ENCODE measurements around the gene STX16.
A peak's percentile ranks its signal among the peaks of the same experiment; 100 is the strongest.

Gene STX16

GRCh38 chr20:58652606-58653294 lies 1.7 kb downstream of the STX16 start:
- DNase-seq (ENCODE audit: low read depth, low spot score), result peak; percentile 32

- no peak for DNase-seq (ENCODE audit: low read depth, low spot score)
Measured at GRCh38 chr20:58654337-58654736, 3.3 kb downstream of the STX16 start.

DNA sequence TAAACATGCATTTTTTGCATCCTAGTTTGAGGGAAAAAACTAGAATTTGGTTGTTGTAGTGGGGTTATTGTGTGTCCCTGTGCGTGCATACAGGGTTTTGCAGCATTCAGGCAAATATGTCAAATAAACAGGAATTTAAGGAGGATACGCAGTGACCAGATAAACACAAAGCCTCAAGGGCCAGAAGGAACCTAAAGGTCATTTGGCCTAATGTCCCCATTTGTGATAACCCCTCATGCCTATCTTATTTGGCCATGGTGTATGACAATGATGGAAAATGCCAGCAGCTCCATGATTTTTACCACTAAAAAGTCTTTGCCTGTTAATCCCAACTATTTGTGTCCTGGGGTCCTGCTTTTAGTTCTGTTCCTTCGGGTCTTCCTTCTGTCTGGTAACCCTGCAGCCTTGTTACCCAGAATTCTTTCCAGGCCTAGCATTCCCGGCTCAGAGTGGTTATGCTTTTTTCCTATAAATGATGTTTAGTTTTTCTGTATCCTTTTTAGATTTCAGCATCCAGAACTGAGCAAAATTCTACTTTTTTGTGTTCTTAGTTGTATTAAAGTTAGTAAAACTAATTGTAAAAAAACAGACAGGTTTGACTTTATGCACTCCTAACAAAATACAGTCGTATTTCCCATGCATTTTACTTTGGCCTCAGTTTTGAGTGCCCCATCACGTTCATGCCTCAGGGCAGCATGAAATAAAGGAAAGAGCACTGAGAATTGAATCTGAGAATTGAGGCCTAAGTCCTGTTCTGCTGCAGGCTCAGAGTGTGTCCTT lies 4.4 kb downstream of the STX16 start:
- DNase-seq (ENCODE audit: low read depth, low spot score), result no peak

GRCh38 chr20:58656831-58657230 lies 5.7 kb downstream of the STX16 start:
- no peak for DNase-seq (ENCODE audit: low read depth, low spot score)

GRCh38 chr20:58657262-58657661 lies 6.2 kb downstream of the STX16 start:
- no peak for DNase-seq (ENCODE audit: low read depth, low spot score)

- no peak for DNase-seq (ENCODE audit: low read depth, low spot score)
Measured at GRCh38 chr20:58657986-58658385, 6.9 kb downstream of the STX16 start.

GRCh38 chr20:58658760-58659159 lies 7.7 kb downstream of the STX16 start:
- no peak for DNase-seq (ENCODE audit: low read depth, low spot score)

GRCh38 chr20:58659841-58660240 lies 8.8 kb downstream of the STX16 start:
- DNase-seq (ENCODE audit: low read depth, low spot score), result no peak

GRCh38 chr20:58660855-58661597 lies 9.9 kb downstream of the STX16 start:
- DNase-seq (ENCODE audit: low read depth, low spot score), result no peak

DNA sequence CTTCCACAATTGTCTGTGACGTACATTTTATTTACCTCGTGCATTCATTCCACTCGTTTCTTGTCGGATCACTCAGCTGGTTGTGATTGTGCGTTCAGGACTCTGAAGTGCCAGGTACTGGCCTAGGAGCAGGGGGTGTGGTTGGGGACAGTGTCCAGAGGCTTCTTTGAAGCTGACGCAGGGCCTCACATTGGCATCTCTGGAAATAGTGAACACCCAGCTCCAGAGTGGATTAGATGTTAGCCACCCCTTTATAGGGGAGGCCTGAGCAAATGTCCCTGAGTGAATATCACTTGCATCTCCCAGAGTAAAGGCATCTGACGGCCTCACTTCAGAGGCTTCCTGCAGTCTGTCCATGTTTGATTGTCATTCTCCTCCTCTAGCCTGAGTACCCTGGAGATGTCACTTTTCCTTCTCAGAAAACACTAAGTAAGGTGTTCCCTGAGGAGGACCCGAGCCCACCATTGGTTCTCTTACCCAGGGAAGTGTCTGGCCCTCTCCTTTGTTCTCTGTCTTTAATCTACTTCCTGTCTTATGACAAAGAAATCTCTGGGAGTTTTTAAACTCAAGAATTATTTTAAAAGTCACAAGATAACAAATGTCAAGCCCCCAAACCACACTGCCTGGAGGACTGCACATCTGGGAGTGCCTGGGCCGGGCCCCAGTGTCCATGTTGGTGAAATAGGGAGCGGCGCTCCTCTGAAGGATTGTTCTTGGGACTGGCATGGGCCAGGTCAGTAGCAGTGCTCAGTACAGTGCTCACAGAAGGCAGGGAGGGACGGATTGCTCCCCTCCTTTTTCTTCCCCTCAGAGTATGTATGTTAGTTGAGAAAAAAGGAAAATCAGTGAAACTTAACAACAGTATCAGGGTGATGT lies 10.8 kb downstream of the STX16 start:
- DNase-seq (ENCODE audit: low read depth, low spot score), result no peak

- DNase-seq (ENCODE audit: low read depth, low spot score), result no peak
Measured at GRCh38 chr20:58664331-58664730, 13.2 kb downstream of the STX16 start.

DNA sequence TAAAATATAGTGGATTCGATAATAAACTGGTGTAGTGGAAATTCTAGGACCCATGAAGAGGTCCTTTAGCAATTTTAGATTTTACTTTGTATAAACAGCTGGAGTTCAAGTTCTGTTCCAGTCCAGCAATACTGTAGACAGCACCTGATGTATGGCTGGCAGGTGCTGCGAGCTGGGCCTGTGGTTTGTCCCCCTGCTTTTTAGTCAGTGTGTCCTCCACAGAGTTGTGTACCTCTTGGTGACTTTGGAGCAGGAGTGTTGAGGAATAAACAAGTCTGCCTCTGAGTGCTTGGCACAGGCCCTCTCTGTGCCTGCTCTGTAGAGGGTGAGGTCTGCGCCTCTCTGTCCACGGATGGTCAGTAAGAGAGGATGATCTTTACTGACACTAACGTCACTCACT lies 13.8 kb downstream of the STX16 start:
- no peak for DNase-seq (ENCODE audit: low read depth, low spot score)

DNA sequence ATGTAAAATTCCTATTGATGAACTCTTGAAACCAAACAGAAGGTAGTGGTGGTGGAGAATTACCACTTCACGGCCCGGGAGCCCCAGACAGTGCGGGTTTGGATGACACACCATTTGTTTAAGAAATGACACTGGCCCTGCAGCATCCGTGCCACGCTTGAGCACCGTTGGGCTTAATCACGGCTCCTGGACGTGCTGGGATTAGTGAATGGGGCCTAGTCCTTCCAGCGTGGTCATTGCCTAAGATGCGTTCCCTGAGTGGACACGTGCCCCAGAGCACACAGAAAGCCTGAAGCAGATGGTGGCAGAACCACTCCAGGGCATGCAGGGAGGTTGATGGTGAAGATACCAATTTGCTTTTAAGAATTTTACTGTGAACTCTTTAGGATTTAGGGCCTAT lies 14.5 kb downstream of the STX16 start:
- DNase-seq (ENCODE audit: low read depth, low spot score), result no peak

- DNase-seq (ENCODE audit: low read depth, low spot score), result no peak
Measured at GRCh38 chr20:58666702-58667101, 15.6 kb downstream of the STX16 start.

- no peak for DNase-seq (ENCODE audit: low read depth, low spot score)
Measured at GRCh38 chr20:58667975-58668374, 16.9 kb downstream of the STX16 start.

DNA sequence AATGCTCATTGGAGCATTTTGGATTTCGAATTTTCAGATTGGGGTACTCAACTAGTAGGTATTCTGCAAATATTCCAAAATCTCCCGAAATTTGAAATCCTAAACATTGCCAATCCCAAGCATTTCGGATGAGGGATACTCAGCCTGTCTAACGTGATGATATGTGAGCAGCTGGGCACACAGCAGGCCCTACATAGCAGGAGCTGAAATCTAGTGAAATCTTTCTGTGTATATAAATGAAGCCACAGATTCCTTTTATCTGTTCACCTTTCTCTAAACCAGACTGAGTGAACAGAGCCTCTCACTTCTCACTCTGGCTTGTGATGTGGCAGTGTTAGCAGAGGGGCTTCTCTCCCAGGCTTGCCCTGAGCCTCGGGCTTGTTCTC lies 17.8 kb downstream of the STX16 start:
- no peak for DNase-seq (ENCODE audit: low read depth, low spot score)

- no peak for DNase-seq (ENCODE audit: low read depth, low spot score)
Measured at GRCh38 chr20:58669287-58670006, 18.4 kb downstream of the STX16 start.

- no peak for DNase-seq (ENCODE audit: low read depth, low spot score)
Measured at GRCh38 chr20:58670102-58670501, 19.0 kb downstream of the STX16 start.

- DNase-seq (ENCODE audit: low read depth, low spot score), result no peak
Measured at GRCh38 chr20:58670659-58671058, 19.6 kb downstream of the STX16 start.

DNA sequence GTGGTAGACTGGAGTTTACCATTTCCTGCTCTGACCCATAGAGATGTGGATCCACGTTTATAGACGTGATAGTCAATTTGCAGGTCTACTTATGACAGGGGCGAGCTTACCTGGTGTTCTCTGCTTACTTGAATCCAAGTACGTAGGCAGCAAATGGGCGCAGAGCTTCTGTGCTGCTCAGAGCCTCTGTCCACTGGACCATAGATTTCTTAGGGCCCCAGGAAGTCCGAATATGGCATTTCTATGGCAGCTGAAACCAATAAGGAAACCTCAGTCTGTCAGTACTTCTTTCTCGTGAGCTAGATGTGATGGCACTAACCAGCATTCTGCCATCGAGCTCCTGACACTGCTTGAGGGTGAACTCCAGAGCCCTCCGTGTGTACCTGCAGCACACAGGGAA lies 22.0 kb downstream of the STX16 start:
- DNase-seq (ENCODE audit: low read depth, low spot score), result no peak

- no peak for DNase-seq (ENCODE audit: low read depth, low spot score)
Measured at GRCh38 chr20:58675146-58675584, 24.1 kb downstream of the STX16 start.

Measured in astrocyte of the hippocampus (primary cell).